Skin epidermis (tissue), 12 donors: ENCODE data around the gene PPEF2.

Source experiments
- H3K27ac ChIP-seq, 21 experiments: fragments of 200-600 bp; sonication (generic) in 11 of 21; one replicate each; pipeline ENCODE4 v1.5.0; 2020; ENCODE audit warnings: mild to moderate bottlenecking in 3 of 21, inconsistent platforms in 2 of 21, moderate library complexity in 2 of 21
- H3K4me3 ChIP-seq, 7 experiments: fragments of 200-600 bp; sonication (generic) in 2 of 7; one replicate each; pipeline ENCODE4 v1.5.0; 2020; ENCODE audit warnings: inconsistent platforms in 2 of 7, mild to moderate bottlenecking in 2 of 7, moderate library complexity in 1 of 7

Gene PPEF2

DNA sequence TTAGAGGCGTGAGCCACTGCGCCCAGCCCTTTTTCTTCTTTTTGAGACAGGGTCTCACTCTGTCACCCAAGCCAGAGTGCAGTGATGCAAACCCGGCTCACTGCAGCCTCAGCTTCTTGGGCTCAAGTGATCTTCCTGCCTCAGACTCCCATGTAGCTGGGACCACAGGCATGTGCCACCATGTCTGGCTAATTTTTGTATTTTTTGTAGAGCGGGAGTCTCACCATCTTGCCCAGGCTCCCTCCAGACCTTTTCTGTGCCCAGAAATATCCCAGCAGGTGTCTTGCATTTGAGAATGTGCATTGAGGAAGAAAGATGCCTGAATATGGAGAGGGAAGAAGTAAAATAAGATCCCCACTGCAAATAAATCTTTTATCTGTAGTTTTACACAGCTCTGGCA lies 58.7 kb downstream of the PPEF2 start:
- Histone ChIP-seq H3K4me3 (no peak overlapping the region), H3K27ac (no peak overlapping the region)

DNA sequence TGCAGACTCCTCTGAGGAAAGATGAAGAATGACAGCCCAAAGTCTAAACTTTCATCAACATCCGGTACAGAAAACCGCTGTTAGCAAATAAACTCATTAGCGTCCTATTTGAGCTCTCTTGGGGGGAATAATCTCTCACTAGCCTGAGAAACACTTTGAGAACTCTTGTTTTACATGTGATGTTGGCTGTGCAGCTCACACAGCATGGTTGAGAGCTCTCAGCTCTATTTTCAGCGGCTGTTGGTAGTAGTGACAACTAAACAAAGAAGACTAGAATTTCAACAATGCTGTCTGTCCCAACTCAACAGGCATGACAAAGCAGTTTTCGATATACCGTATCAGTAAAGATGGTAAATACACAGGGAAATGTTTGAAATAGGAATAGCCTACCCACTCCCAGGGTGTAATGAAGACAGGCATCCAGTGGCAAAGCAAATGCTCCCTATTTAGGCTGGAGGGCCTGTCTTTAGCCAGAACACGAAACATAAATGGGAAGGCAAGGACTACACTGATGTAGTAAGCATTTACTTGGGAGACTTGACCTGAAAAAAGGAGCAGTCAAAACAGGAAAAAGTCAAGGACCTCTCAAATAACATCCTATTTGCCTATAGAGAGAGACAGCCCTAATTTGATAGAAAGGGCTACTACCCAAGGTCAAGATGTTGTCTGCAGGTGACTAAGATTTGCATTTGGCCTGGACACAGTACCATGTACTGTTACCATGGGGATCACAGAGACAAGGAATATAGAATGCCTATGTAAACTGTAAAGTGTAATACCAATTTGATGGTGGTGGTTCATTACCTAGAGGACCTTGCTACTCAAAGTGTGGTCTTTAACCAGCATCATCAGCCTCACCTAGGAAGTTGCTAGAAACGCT lies 60.4 kb downstream of the PPEF2 start:
- H3K27ac ChIP-seq = no peak overlapping the region
- H3K4me3 ChIP-seq = no peak overlapping the region

DNA sequence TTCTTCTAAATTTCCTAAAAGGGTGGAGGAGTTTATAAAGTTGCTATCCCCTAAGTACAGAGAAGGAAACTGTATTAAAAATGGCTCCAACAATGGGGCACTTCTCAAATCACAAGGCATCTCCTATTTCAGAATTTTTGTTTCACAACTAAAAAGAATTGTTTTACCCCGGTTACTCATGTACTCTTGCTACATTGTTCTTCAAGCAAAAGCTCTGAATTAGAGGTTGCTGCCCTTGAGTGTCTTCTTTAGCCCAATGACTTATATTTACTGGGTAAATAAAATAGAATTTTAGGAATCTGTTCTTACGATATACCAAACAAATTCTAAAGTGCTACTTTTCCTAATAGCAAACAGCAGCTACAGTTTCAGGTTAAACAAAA lies 67.5 kb downstream of the PPEF2 start:
- no peak overlapping the region for H3K4me3 ChIP-seq

DNA sequence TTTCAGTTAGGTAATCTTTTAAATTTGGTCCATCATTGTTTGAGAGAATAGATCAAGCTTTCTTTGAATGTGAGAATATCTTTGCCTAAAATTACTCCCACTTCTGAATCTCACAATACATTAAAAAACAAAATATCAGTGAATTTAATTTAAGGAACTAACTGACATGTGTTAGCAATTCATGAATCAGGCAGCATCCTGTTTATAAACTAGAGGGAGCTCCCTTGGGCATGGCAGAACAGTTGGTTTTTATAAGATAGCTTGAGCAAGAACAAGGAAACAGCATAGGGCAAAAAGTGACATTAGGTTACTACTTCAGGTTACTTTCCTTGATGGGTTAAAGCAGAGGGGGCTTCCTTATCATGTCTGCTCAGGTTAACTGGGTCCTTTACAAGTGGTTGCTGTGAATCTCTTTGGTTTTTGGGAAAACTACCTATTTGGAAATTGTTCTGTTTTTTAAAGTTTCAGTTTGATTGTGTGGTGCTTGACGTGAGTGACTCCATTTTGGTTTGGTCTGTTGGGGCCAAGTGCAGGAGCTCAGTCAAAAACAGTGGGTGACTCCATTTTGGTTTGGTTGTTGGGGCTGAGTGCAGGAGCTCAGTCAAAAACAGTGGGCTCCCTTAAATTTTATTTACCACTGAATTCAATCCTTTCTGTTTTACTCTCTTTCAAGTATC lies 68.0 kb downstream of the PPEF2 start:
- H3K27ac ChIP-seq = no peak overlapping the region
- H3K4me3 ChIP-seq = no peak overlapping the region

More for the DNA sequence above, 67.5 kb downstream of the PPEF2 start:
- H3K27ac ChIP-seq = no peak overlapping the region

DNA sequence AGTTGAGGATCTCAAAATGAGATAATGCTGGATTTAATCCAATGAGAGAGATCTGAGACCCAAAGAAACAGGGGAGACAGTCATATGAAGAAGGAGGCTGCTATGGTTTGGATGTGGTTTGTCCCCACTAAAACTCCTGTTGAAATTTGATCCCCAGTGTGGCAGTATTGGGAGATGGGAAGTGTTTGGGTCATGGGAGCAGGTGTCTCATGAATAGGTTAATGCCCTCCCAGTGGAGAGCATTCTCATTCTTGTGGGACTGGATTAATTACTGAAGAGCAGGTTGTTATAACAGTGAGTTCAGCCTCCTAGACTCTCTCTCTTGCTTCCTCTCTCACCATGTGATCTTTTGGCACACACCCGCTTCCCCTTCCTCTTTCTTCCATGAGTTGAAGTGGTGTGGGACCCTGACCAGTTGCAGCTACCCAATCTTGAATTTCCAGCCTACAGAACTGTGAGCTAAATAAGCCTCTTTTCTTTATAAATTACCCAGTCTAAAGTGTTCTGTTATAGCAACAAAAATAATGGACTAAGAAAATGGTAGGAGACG lies 70.3 kb downstream of the PPEF2 start:
- H3K27ac ChIP-seq = no peak overlapping the region
- no peak overlapping the region for H3K4me3 ChIP-seq

DNA sequence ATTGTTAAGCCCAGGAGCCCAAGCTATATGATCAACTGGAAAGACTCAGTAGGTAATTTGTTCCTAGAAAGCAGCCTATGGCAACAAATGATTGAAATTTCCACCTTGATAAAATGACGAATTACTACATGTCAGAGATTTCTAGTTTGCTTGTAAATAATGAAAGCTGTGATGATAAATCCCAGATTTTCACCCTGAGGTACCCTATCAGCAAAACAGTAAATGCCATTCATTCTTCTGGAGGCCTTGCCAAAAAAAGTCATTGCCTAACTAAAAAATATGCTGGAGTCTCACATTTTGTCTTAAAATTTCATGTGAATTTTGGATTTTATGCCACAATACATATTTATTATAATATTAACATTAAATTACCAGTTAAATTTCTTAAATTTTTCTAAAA lies 71.3 kb downstream of the PPEF2 start:
- Histone ChIP-seq H3K4me3 (no peak overlapping the region), H3K27ac (no peak overlapping the region)

DNA sequence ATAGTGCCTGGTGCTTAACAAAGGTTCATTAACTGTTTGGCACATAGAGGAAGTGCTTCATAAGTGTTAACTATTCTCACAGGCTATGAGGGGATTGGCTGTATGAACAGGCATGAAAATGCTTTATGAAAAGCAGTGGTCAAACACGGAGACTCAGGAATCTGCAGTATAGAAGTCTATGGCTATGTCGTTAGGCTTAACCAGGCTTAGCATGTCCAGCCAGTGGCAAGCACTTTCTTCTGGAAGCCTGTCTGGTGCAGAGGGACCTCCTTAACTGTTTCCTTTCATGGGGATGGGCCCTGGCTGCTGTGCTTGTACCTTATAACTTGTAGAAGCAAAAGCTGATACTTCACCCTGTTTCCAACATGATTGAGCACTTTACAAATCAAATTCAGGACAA lies 78.4 kb downstream of the PPEF2 start:
- no peak overlapping the region for H3K4me3 ChIP-seq
- H3K27ac ChIP-seq = no peak overlapping the region

DNA sequence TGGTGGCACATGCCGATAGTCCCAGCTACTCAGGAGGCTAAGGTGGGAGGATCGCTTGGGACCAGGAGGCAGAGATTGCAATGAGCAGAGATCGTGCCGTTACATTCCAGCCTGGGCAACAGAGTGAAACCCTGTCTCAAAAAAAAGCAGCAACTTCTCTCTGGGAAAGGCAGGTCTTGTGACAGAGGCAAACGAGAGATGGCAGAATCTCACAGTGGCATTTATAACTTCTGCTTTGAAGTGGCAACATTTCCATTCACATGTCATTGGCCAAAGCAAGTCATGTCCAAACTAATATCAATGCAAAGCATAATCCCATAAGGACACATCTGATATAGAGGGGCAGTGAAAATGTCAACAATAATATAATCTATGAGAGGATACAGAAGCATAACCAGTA lies 79.8 kb downstream of the PPEF2 start:
- Histone ChIP-seq H3K27ac (no peak overlapping the region), H3K4me3 (no peak overlapping the region)

DNA sequence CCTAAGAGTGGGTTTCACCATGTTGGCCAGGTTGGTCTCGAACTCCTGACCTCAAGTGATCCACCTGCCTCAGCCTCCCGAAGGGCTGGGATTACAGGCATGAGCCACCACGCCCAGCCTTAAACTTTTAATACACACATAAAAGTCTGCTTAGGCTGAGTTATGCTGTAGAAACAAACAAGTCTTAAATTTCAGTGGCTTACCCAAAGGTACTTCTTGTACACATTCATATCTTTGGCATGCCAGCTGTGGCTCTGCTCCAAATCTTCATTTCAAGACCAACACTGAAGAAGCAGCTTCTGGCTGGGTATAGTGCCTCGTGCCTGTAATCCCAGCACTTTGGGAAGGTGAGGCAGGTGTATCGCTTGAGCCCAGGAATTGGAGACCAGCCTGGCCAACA lies 80.3 kb downstream of the PPEF2 start:
- H3K4me3 ChIP-seq = no peak overlapping the region

DNA sequence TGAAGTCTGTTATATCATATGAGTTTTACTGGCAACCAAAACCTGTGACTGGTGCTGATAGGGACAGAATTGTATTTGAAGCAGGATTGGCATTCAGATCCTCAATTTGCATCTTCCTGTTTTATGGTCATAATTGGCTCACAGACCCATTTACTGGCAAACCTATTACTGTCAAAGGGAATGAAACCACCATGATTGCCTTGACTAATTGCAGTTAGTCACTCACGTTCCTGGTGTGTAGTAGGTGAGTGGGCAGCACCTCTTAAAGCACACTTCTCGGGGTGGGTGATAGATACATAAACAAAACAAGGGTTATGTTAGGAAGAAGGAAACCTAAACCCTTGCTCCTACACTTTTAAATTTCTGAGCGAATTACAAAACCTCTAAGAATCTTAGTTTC lies 81.0 kb downstream of the PPEF2 start:
- H3K4me3 ChIP-seq = no peak overlapping the region

More for the DNA sequence above, 80.3 kb downstream of the PPEF2 start:
- no peak overlapping the region for H3K27ac ChIP-seq

DNA sequence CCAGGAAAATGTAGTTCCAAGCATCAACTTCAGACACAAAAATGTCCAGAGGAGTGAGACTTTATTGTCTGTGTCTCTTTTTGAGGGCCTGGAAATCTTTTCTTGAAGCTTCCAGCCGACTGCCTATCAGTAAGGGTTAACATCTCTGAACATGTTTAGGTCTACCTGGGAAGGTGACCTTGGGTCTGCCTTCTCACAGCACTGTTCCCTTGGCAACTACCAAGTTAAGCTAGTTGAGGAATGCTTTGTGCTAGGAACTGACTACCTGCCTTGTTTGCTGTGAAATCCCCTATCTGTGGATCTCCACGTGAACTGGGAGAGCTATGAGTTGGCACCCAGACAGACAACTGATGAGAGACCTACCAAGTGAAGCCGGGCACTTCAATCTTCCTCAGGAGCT lies 81.6 kb downstream of the PPEF2 start:
- H3K4me3 ChIP-seq = no peak overlapping the region
- no peak overlapping the region for H3K27ac ChIP-seq

More for the DNA sequence above, 81.0 kb downstream of the PPEF2 start:
- H3K27ac ChIP-seq = no peak overlapping the region

DNA sequence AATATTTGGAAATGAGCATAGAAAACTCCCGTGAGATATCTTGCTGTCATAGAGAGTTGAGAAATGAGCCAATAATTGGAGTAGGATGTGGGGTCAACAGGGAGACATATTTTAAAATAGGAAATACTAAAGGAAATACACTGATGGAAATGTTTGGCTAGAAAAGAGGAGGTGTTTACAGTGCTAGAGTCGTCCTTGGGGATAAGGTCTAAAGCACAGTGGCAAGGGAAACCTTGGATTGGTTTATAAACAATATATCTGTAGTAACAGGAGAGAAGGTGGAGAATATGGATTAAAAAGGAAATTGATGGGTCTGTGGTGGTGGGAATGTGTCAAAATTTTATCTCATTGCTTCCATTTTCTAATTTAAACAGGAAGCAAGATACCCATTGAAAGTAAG lies 82.1 kb downstream of the PPEF2 start:
- no peak overlapping the region for H3K4me3 ChIP-seq
- no peak overlapping the region for H3K27ac ChIP-seq

DNA sequence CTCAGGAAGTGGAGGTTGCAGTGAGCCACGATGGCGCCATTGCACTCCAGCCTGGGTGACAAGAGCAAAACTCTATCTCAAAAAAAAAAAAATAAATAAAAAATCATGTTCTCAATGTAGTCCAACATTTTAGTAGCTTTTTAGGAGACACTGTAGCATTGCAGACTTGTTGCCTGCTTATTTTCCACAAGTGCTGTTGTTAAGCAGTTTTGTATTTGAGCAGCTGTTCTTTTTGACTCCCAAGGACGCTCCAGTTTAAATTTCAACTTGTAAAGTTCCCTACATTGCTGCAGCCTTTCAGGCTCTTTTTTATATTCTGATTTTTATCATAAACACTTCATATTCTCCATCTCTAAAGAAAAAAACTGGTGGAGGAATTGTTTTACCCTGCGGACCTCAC lies 83.1 kb downstream of the PPEF2 start:
- no peak overlapping the region for H3K4me3 ChIP-seq
- no peak overlapping the region for H3K27ac ChIP-seq

DNA sequence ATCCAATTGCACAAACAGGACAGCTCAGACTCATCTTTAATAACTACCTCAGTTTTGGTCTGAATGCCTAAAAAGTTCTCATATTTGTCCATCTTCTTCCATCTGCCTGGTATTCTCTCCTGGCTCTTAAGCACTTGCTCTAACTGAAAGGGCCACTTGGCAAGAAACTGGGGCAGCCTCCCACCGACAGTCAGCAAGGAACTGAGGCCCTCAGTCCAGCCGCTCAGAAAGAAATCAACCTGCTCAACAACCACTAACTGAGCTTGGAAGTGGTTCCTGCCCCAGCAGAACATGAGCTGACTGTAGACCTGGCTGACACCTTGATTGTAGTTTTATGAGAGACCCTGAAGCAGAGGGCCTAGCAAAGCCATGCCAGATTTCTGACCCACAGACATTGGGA lies 84.4 kb downstream of the PPEF2 start:
- no peak overlapping the region for H3K27ac ChIP-seq
- no peak overlapping the region for H3K4me3 ChIP-seq
